Activated CD8-positive, alpha-beta memory T cell treated with anti-CD3 and anti-CD28 coated beads for 24 hours (primary cell): ENCODE data around the gene TRAIP.
"Not testable (repeated sequence)": the region's sequence is repeated elsewhere in the genome, so short reads cannot be mapped to it uniquely, and the experiment has no call there.

Experiments used
- DNase-seq: peaks from one replicate; pipeline ENCODE4 v3.0.0-alpha.2; 2020

Gene TRAIP, protein sequence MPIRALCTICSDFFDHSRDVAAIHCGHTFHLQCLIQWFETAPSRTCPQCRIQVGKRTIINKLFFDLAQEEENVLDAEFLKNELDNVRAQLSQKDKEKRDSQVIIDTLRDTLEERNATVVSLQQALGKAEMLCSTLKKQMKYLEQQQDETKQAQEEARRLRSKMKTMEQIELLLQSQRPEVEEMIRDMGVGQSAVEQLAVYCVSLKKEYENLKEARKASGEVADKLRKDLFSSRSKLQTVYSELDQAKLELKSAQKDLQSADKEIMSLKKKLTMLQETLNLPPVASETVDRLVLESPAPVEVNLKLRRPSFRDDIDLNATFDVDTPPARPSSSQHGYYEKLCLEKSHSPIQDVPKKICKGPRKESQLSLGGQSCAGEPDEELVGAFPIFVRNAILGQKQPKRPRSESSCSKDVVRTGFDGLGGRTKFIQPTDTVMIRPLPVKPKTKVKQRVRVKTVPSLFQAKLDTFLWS

GRCh38 chr3:49856181-49857005 is at the start of gene TRAIP:
Gene TRAIP, minus strand, starts transcription at chr3:49856564. Its CDS starts 111 bp downstream, at chr3:49856453.
- peak; percentile 98 for DNase-seq

DNA sequence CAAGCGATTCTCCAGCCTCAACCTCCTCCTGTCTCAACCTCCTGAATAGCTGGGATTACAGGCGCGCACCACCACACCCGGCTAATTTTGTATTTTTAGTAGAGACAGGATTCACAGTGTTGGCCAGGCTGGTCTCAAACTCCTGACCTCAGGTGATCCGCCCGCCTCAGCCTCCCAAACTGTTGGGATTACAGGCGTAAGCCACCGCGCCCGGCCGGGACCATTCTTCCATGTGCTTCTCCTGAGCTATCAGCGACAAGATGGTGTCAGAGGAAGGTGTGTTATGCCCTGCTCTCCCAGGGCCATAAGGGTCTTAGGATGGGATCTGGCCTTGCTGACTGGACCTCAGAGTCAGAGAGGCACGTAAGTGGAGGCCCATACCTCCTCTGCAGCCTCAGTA is 48.1 kb upstream of the TRAIP start:
- not testable (repeated sequence) for DNase-seq

GRCh38 chr3:49903451-49904424 is 47.4 kb upstream of the TRAIP start, which contains the start of gene MST1R:
Gene MST1R, minus strand, starts transcription at chr3:49903873. Its CDS starts 264 bp downstream, at chr3:49903609.
- peak; percentile 92 for DNase-seq

GRCh38 chr3:49902511-49903345 is 46.4 kb upstream of the TRAIP start:
- no peak for DNase-seq

GRCh38 chr3:49901366-49902339 is 45.3 kb upstream of the TRAIP start:
- no peak for DNase-seq

GRCh38 chr3:49900491-49901153 is 44.3 kb upstream of the TRAIP start:
- DNase-seq = no peak

- DNase-seq = no peak
Observed at GRCh38 chr3:49899815-49900214, 43.5 kb upstream of the TRAIP start.

- no peak for DNase-seq
Observed at GRCh38 chr3:49898991-49899390, 42.6 kb upstream of the TRAIP start.

DNA sequence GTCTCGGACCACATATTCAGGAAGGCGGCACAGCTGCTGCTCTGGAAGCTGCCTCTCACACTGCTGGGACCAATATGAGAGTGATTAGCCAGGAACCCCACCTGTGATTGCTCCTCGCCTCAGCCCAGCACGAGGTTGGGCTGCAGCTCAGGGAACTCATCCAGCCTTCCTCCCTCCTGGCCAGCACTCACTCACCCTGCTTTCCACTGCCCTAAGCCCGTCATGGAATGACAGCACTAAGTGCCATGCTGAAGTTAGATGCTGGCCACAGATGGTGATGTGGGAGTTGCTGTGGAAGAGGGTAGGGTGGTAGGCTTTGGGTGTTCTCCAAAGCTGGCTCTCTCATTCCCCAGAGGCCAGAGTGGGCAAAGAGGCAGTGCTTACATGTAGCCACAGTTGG is 40.0 kb upstream of the TRAIP start:
- no peak for DNase-seq

DNA sequence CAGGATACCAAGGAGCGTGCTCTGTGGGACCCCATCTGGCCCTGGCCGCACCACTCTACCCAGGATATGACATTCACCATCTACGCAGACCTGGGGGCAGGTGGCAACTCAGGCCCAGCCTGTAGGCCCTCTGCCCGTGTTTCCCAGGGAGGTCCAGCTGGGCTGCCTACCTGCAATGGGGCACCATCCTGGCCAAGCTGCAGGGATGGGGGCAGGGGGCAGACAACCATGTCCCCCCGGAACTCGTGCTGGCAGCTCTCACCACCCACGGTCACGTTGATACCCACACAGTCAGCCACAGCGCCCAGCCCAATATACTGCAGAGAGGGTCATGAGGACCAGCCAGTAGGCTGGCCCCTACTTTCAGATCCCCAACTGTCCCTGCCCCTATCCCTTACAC is 39.4 kb upstream of the TRAIP start:
- DNase-seq = no peak

- DNase-seq = no peak
Observed at GRCh38 chr3:49889296-49889695, 32.9 kb upstream of the TRAIP start.

DNA sequence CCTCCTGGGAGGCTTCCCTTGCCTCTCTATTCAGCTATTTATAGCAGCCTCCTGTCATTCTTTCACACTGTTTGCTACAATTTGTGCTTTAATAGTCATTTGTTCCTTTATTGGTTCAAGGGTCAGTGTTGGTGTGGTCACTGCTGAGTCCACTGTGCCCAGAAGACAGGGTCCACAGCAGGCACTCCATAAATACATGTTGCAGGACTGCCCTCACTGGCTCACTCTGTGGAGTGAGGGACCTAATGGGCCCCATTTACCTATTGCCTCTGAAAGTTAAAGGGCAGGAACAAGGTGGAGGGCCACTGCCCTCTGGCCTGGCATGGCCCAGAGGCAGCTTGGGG is 30.5 kb upstream of the TRAIP start:
- DNase-seq = no peak

DNA sequence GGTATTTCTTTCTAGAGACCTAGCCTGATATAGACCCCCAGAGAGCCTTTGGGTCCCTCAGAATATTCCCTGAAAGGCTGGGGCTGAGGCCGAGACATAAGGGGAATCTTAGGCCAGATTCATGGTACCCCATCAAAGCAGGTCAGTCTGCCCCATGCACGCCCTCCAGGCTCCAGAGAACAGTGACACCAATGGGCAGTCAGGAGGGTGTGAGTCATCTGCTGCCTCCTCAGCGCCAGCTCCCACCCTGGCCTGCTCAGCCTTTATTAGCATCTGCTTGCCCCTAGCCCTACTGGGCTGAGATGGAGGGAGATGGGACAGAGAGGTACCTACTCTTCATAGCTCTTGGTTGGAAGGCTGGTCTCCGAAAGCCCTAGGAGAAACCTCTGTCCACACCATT is 27.6 kb upstream of the TRAIP start:
- no peak for DNase-seq

DNA sequence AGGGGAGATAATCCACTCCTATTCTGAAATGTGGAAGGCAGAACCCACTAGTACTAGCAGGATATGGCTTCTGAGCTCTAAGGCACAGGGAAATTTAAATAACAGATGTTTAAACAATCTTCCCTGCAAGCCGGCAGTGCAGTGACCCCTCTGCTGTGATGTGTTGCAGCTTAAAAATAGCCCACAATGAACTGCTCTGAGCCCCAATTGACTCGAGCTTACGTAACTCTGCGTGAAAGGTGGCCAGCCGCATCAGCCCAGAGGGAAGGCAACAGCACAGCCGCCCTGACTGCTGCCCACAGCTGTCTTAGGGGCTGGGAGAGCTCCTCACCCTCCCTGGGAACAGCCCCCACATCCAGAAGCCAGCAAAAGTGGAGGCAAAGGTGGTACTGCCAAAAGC is 25.8 kb upstream of the TRAIP start:
- DNase-seq = no peak

DNA sequence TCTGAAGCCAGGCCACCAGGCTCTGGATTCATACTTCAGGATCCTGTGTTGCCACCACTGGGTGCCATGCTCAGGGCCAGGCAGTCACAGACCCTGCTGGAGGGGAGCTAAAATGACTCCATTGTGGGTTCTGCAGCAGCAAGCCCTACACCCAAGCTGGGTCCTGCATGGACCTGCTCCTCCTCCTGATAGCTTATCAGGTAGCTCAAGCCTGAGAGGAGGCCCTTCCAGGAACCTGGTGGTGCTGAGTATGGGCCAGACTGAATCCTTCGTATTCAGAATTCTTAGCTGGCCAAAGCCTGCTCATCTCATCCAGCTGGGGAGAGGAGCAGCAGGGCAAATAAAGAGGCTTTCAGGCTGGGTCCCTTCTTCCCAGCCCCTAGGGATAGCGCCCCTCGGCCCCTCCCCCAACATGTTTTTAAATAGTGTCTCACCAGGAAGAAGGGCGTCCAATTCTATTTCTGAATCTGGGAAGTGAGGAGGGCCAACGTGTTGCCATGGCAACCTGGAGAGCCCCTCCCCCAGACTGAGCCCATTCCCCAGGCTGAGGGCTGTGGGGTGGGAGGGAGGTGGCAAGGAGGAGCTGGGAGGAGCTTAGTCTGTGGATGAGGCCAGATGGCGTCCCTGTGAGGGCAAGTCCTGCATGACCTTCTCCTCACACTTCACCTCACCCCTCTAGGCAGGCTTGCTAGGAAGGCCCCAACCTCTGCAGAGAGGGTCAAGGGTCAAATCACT is 24.4 kb upstream of the TRAIP start:
- no peak for DNase-seq

DNA sequence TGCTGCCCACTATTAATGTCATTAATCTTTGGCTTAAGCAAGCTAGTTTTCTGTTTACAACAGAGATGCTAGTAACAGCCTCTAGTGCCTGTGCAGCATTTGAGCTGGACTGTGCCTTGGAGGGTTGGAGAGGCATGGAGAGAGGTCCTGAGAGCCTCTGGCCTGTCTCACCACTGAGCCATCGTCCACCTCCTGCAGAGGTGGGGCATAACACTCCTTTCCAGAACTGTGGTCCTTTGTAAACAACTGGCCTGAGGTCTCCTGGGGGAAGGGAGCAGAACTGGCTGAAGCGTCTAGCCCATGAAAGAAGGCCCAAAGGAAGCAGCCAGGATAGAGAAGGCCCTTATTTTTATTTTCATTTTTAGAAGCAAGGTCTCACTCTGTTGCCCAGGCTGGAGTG is 23.4 kb upstream of the TRAIP start:
- DNase-seq = no peak

GRCh38 chr3:49878686-49879085 is 22.3 kb upstream of the TRAIP start:
- no peak for DNase-seq

GRCh38 chr3:49877716-49878115 is 21.4 kb upstream of the TRAIP start:
- DNase-seq = no peak

DNA sequence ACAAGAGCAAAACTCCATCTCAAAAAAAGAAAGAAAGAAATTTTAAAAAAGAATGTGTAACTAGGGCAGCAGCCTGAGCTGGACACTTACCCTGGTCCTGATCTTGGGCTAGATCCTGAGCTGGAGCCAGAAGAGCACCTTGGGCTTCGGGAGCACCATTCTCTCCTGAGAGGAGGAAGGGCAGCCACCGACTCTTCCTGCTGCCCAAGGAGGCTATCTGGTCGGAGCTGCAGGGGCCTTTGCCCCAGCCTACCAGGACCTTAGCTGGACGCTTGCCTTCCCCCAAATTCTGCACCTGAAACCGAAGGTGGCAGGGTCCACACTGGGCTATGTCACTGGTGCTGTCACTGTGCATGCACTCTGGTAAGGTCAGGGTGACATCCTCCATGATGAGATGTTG is 20.2 kb upstream of the TRAIP start:
- DNase-seq = no peak
